SK-N-SH treated with all-trans-retinoic acid at 6 μM for 48 hours (cell line): ENCODE results near the gene EDEM1.

Experiments used
- ATAC-seq: fragments of 200-7000 bp; cut with Tn5 transposase; 3 replicates; pipeline ENCODE4 v1.9.1; 2020; ENCODE audit warnings: mild to moderate bottlenecking, moderate library complexity
- ARNTL ChIP-seq: fragments of 450-650 bp; formaldehyde crosslinking; IDR thresholded peaks from 2 replicates; pipeline ENCODE4 v1.5.0; 2020; ENCODE audit warnings: low read depth, mild to moderate bottlenecking, moderate library complexity, borderline replicate concordance
- BACH2 ChIP-seq: fragments of 250-450 bp; sonication (Bioruptor Pico); IDR thresholded peaks from 2 replicates; pipeline ENCODE4 v1.9.0; 2021; ENCODE audit warnings: mild to moderate bottlenecking, borderline replicate concordance
- CREB5 ChIP-seq: fragments of 250-450 bp; sonication (Bioruptor Pico); IDR thresholded peaks from 2 replicates; pipeline ENCODE4 v1.5.1; 2020; ENCODE audit warnings: low read depth, mild to moderate bottlenecking, moderate library complexity
- CSDC2 ChIP-seq: fragments of 250-450 bp; sonication (Bioruptor Pico); IDR thresholded peaks from 2 replicates; pipeline ENCODE4 v1.5.0; 2020; ENCODE audit warnings: mild to moderate bottlenecking, moderate library complexity
- CSRNP3 ChIP-seq: fragments of 250-450 bp; sonication (Bioruptor Pico); IDR thresholded peaks from 2 replicates; pipeline ENCODE4 v1.5.1; 2021; ENCODE audit warnings: mild to moderate bottlenecking, moderate library complexity
- ESRRG ChIP-seq: fragments of 250-450 bp; sonication (Bioruptor Pico); IDR thresholded peaks from 2 replicates; pipeline ENCODE4 v1.6.1; 2021; ENCODE audit warnings: mild to moderate bottlenecking
- GLIS3 ChIP-seq: fragments of 250-450 bp; sonication (Bioruptor Pico); IDR thresholded peaks from 2 replicates; pipeline ENCODE4 v1.5.0; 2020; ENCODE audit warnings: mild to moderate bottlenecking, moderate library complexity
- ISL1 ChIP-seq: fragments of 250-450 bp; sonication (Bioruptor Pico); IDR thresholded peaks from 2 replicates; pipeline ENCODE4 v2.1.2; 2022; ENCODE audit warnings: mild to moderate bottlenecking, moderate library complexity
- OSR1 ChIP-seq: fragments of 250-450 bp; sonication (Bioruptor Pico); IDR thresholded peaks from 2 replicates; pipeline ENCODE4 v1.8.0; 2022; ENCODE audit warnings: moderate library complexity, mild to moderate bottlenecking, inconsistent platforms
- PATZ1 ChIP-seq: fragments of 250-450 bp; sonication (Bioruptor Pico); IDR thresholded peaks from 2 replicates; pipeline ENCODE4 v1.8.0; 2020; ENCODE audit warnings: mild to moderate bottlenecking, moderate library complexity, borderline replicate concordance
- PPARA ChIP-seq: fragments of 250-450 bp; sonication (Bioruptor Pico); IDR thresholded peaks from 2 replicates; pipeline ENCODE4 v1.5.0; 2020; ENCODE audit warnings: mild to moderate bottlenecking, borderline replicate concordance
- RARB ChIP-seq: fragments of 250-450 bp; sonication (Bioruptor Pico); IDR thresholded peaks from 2 replicates; pipeline ENCODE4 v1.8.0; 2021; ENCODE audit warnings: mild to moderate bottlenecking, moderate library complexity
- SNAI2 ChIP-seq: fragments of 250-450 bp; sonication (Bioruptor Pico); IDR thresholded peaks from 2 replicates; pipeline ENCODE4 v1.5.0; 2020; ENCODE audit warnings: mild to moderate bottlenecking, moderate library complexity
- TCF4 ChIP-seq: fragments of 250-450 bp; sonication (Bioruptor Pico); IDR thresholded peaks from 2 replicates; pipeline ENCODE4 v1.8.0; 2021; ENCODE audit warnings: mild to moderate bottlenecking, moderate library complexity, borderline replicate concordance
- TOX ChIP-seq: fragments of 250-450 bp; sonication (Bioruptor Pico); IDR thresholded peaks from 2 replicates; pipeline ENCODE4 v1.8.0; 2021; ENCODE audit warnings: mild to moderate bottlenecking, moderate library complexity, borderline replicate concordance
- TSHZ2 ChIP-seq: fragments of 250-450 bp; sonication (Bioruptor Pico); IDR thresholded peaks from 2 replicates; pipeline ENCODE4 v1.5.0; 2020; ENCODE audit warnings: mild to moderate bottlenecking, moderate library complexity
- ZC3H10 ChIP-seq: fragments of 250-450 bp; sonication (Bioruptor Pico); IDR thresholded peaks from 2 replicates; pipeline ENCODE4 v1.5.1; 2021; ENCODE audit warnings: mild to moderate bottlenecking, moderate library complexity
- ZFP3 ChIP-seq: fragments of 250-450 bp; sonication (Bioruptor Pico); IDR thresholded peaks from 2 replicates; pipeline ENCODE4 v1.5.0; 2020; ENCODE audit warnings: mild to moderate bottlenecking, moderate library complexity
- ZFP30 ChIP-seq: fragments of 450-650 bp; formaldehyde crosslinking; IDR thresholded peaks from 2 replicates; pipeline ENCODE4 v1.5.0; 2022; ENCODE audit warnings: mild to moderate bottlenecking, moderate library complexity
- ZNF565 ChIP-seq: fragments of 450-650 bp; formaldehyde crosslinking; conservative IDR thresholded peaks from 2 replicates; pipeline ENCODE4 v1.5.0; 2020; ENCODE audit warnings: low read depth, mild to moderate bottlenecking, moderate library complexity
- ZNF70 ChIP-seq: fragments of 450-650 bp; formaldehyde crosslinking; IDR thresholded peaks from 2 replicates; pipeline ENCODE4 v1.5.0; 2020; ENCODE audit warnings: mild to moderate bottlenecking, moderate library complexity
- ZNF8 ChIP-seq: fragments of 450-650 bp; formaldehyde crosslinking; IDR thresholded peaks from 2 replicates; pipeline ENCODE4 v1.5.0; 2020; ENCODE audit warnings: mild to moderate bottlenecking, moderate library complexity

EDEM1 gene

GRCh38 chr3:5238545-5238944 is 51.0 kb downstream of the EDEM1 start:
- no peak for ATAC-seq
- TF ChIP-seq CSDC2 (no peak), ZC3H10 (CRISPR knock-in tag) (no peak), CREB5 (CRISPR knock-in tag) (no peak), TSHZ2 (CRISPR knock-in tag) (no peak), BACH2 (CRISPR knock-in tag) (no peak), RARB (CRISPR knock-in tag) (no peak), ZFP3 (CRISPR knock-in tag) (no peak), ZNF8 (CRISPR knock-in tag) (no peak)

GRCh38 chr3:5239602-5240001 is 52.1 kb downstream of the EDEM1 start:
- no peak for ATAC-seq

More at GRCh38 chr3:5239602-5240001, 52.1 kb downstream of the EDEM1 start:
- TF ChIP-seq GLIS3 (CRISPR knock-in tag) (no peak), ESRRG (CRISPR knock-in tag) (no peak), ZNF565 (CRISPR knock-in tag) (no peak), RARB (CRISPR knock-in tag) (no peak), TSHZ2 (CRISPR knock-in tag) (no peak), CSDC2 (no peak), CSRNP3 (CRISPR knock-in tag) (no peak), BACH2 (CRISPR knock-in tag) (no peak), ARNTL (CRISPR knock-in tag) (no peak), ZNF70 (no peak), ZFP3 (CRISPR knock-in tag) (no peak), OSR1 (CRISPR knock-in tag) (no peak), SNAI2 (no peak), CREB5 (CRISPR knock-in tag) (no peak), ISL1 (no peak), TOX (CRISPR knock-in tag) (no peak), PPARA (CRISPR knock-in tag) (no peak), TCF4 (CRISPR knock-in tag) (no peak), PATZ1 (CRISPR knock-in tag) (no peak), ZFP30 (CRISPR knock-in tag) (no peak)
